Measurements from ENCODE around the gene MAN2A2. TPM values are rescaled to one million over a fixed set of nuclear protein-coding genes. Genes with fewer than 3 reads are reported as not detected.

Gene MAN2A2
- total RNA-seq, 4 donors from 2014 or later, result 27.0 to 80.9 (median 31.7) TPM

- Histone ChIP-seq H3K27me3 (peaks cover 0 to 5% (median 0%) of the 10 kb centered on the region in 4 donors), H3K36me3 (no peaks in the 10 kb centered on the region), H3K4me3 (no peak overlapping the region), H3K27ac (replicated peaks in 1 of 4) (no peak overlapping the region), H3K9me3 (no peaks in the 10 kb centered on the region), H3K4me1 (peaks cover 23 to 30% (median 28%) of the 10 kb centered on the region in 4 donors)
- intact Hi-C loops (cut with DNase I), result no loop called here
- no peak for DNase-seq (ENCODE audit: extremely low spot score)
- WGBS, result 63% methylated on average over 13 of the region's 16 CpGs
- TF ChIP-seq EP300 (IDR thresholded peaks at IDR 0.05), result no peak
- TF ChIP-seq POLR2A (IDR thresholded peaks at IDR 0.05; ENCODE audit: low read depth), result no peak
- no peak for TF ChIP-seq CTCF (IDR thresholded peaks at IDR 0.05)
- no peak for TF ChIP-seq POLR2AphosphoS5 (IDR thresholded peaks at IDR 0.05)
Measured at GRCh38 chr15:90866161-90866715, 36.9 kb upstream of the MAN2A2 start.

- H3K4me3 ChIP-seq, result no peak overlapping the region
- H3K4me1 ChIP-seq, result peaks cover 23 to 30% (median 28%) of the 10 kb centered on the region in 4 donors
- H3K36me3 ChIP-seq, result no peaks in the 10 kb centered on the region
- 74% methylated on average over 3 of the region's 3 CpGs for WGBS
- no peak for DNase-seq (ENCODE audit: extremely low spot score)
- peaks cover 0 to 5% (median 0%) of the 10 kb centered on the region in 4 donors for H3K27me3 ChIP-seq
- intact Hi-C loops (cut with DNase I), result no loop called here
- H3K9me3 ChIP-seq, result no peaks in the 10 kb centered on the region
- no peak overlapping the region for H3K27ac ChIP-seq (replicated peaks in 1 of 4)
- TF ChIP-seq CTCF (IDR thresholded peaks at IDR 0.05), result no peak
- TF ChIP-seq POLR2AphosphoS5 (IDR thresholded peaks at IDR 0.05), result no peak
- no peak for TF ChIP-seq EP300 (IDR thresholded peaks at IDR 0.05)
- no peak for TF ChIP-seq POLR2A (IDR thresholded peaks at IDR 0.05; ENCODE audit: low read depth)
Measured at GRCh38 chr15:90866800-90867199, 36.3 kb upstream of the MAN2A2 start.

GRCh38 chr15:90868261-90868689 lies 34.8 kb upstream of the MAN2A2 start, which contains the start of gene FURIN:
Gene FURIN (plus strand): TSS chr15:90868588. CDS start chr15:90875741, 7,153 bp downstream.
- Histone ChIP-seq H3K27ac (replicated peaks in 1 of 4) (peak within 1 kb of the TSS; percentile 92 to 96 (median 96)), H3K27me3 (peaks cover 0 to 5% (median 0%) of the 10 kb centered on the region in 4 donors), H3K36me3 (no peaks in the 10 kb centered on the region), H3K4me3 (no peak within 1 kb of the TSS), H3K4me1 (peaks cover 34 to 43% (median 37%) of the 10 kb centered on the region in 4 donors), H3K9me3 (no peaks in the 10 kb centered on the region)
- 81% methylated on average over 6 of the region's 6 CpGs for whole genome bisulfite sequencing
- no peak for DNase-seq (ENCODE audit: extremely low spot score)
- intact Hi-C loops (cut with DNase I), result no loop called here
- TF ChIP-seq POLR2A (IDR thresholded peaks at IDR 0.05; ENCODE audit: low read depth), result no peak
- no peak for TF ChIP-seq CTCF (IDR thresholded peaks at IDR 0.05)
- TF ChIP-seq EP300 (IDR thresholded peaks at IDR 0.05), result no peak

- no peak for DNase-seq (ENCODE audit: extremely low spot score)
- H3K4me1 ChIP-seq, result peaks cover 43 to 52% (median 45%) of the 10 kb centered on the region in 4 donors
- H3K9me3 ChIP-seq, result no peaks in the 10 kb centered on the region
- intact Hi-C loops (cut with DNase I), result no loop called here
- no peak for TF ChIP-seq EP300 (IDR thresholded peaks at IDR 0.05)
- no peak for TF ChIP-seq CTCF (IDR thresholded peaks at IDR 0.05)
- no peak for TF ChIP-seq POLR2AphosphoS5 (IDR thresholded peaks at IDR 0.05)
- no peak for TF ChIP-seq POLR2A (IDR thresholded peaks at IDR 0.05; ENCODE audit: low read depth)
- H3K27me3 ChIP-seq, result peaks cover 0 to 5% (median 0%) of the 10 kb centered on the region in 4 donors
- H3K4me3 ChIP-seq, result no peak overlapping the region
- H3K36me3 ChIP-seq, result no peaks in the 10 kb centered on the region
- peak overlapping the region; percentile 92 to 96 (median 96) for H3K27ac ChIP-seq (replicated peaks in 1 of 4)
Measured at GRCh38 chr15:90869140-90869541, 34.0 kb upstream of the MAN2A2 start.

Measured in esophagus muscularis mucosa (tissue), 4 donors.